NCI-H1105 treated with DMSO at 0.1 percent for 48 hours (cell line): ENCODE measurements around the gene BUB3.

ENCODE experiments used
- DNase-seq: peaks from one replicate; lab custom pipeline; 2025; lab: John Stamatoyannopoulos, UW

The BUB3 gene

GRCh38 chr10:123154092-123154710 is at the start of gene BUB3:
BUB3 (plus strand) TSS chr10:123154402; CDS start chr10:123154918, 516 bp downstream.
- DNase-seq = peak; percentile 97

GRCh38 chr10:123109466-123109865 is 44.7 kb upstream of the BUB3 start:
- no peak for DNase-seq

- no peak for DNase-seq
These were observed 36.4 kb upstream of the BUB3 start for GRCh38 chr10:123117644-123118417.

- no peak for DNase-seq
These were observed 35.1 kb upstream of the BUB3 start for GRCh38 chr10:123119081-123119480.

GRCh38 chr10:123126246-123126645 is 28.0 kb upstream of the BUB3 start:
- DNase-seq = no peak

- no peak for DNase-seq
These were observed 24.5 kb upstream of the BUB3 start for GRCh38 chr10:123129618-123130271.

GRCh38 chr10:123132576-123133477 is 21.4 kb upstream of the BUB3 start:
- peak; percentile 55 for DNase-seq

- DNase-seq = no peak
These were observed 20.5 kb upstream of the BUB3 start for GRCh38 chr10:123133541-123134342.

- DNase-seq = no peak
These were observed 19.8 kb upstream of the BUB3 start for GRCh38 chr10:123134343-123134914.

- DNase-seq = no peak
These were observed 19.2 kb upstream of the BUB3 start for GRCh38 chr10:123134915-123135414.

GRCh38 chr10:123135415-123136141 is 18.6 kb upstream of the BUB3 start, which contains the start of gene HMX3:
HMX3 (plus strand) TSS chr10:123135970; CDS start chr10:123136051, 81 bp downstream.
- peak; percentile 49 for DNase-seq

GRCh38 chr10:123136221-123136805 is 17.9 kb upstream of the BUB3 start:
- DNase-seq = no peak

GRCh38 chr10:123136806-123137642 is 17.2 kb upstream of the BUB3 start:
- no peak for DNase-seq

- DNase-seq = no peak
These were observed 15.1 kb upstream of the BUB3 start for GRCh38 chr10:123139165-123139520.

GRCh38 chr10:123139521-123140163 is 14.6 kb upstream of the BUB3 start:
- no peak for DNase-seq

- no peak for DNase-seq
These were observed 13.8 kb upstream of the BUB3 start for GRCh38 chr10:123140164-123140982.

GRCh38 chr10:123140983-123141390 is 13.2 kb upstream of the BUB3 start:
- DNase-seq = no peak
